ENCODE results near the gene OR5D14. TPM values are rescaled to one million over a fixed set of nuclear protein-coding genes. Genes with fewer than 3 reads are reported as not detected.

The OR5D14 gene
- total and polyA plus RNA-seq, 2 of the 8 experiments (the other 6 are each of a cell fraction or from before 2014, with no cell fraction given): not detected

GRCh38 chr11:55819330-55819729 lies 24.0 kb downstream of the OR5D14 start, which contains the start of gene OR5D18:
OR5D18 (plus strand) TSS chr11:55819630; CDS start chr11:55819630, 0 bp downstream.
- H3K9ac ChIP-seq (replicated peaks in 1 of 4; ENCODE audit: extremely low read depth in 1 of 4, low read depth in 3 of 4, low read length in 3 of 4): no peak within 1 kb of the TSS
- no peak within 1 kb of the TSS for H2BK20ac ChIP-seq (ENCODE audit: low read length)
- DNase-seq (ENCODE audit: low read depth in 1 of 2, low spot score in 2 of 2) (no peak), FAIRE-seq (no peak)
- no peak within 1 kb of the TSS for H2AK5ac ChIP-seq (ENCODE audit: low read depth, low read length)
- H3K4me3 ChIP-seq (ENCODE audit: extremely low read depth in 1 of 4, insufficient read depth in 2 of 4, low read depth in 3 of 4, low read length in 4 of 4): no peak within 1 kb of the TSS
- no peaks in the 10 kb centered on the region for H3K4me1 ChIP-seq (replicated peaks in 1 of 4; ENCODE audit: control insufficient read depth in 3 of 4, insufficient read depth in 4 of 4, low read length in 3 of 4)
- H2BK12ac ChIP-seq (ENCODE audit: low read depth, low read length): no peak within 1 kb of the TSS
- no peaks in the 10 kb centered on the region for H3K79me2 ChIP-seq (ENCODE audit: control insufficient read depth in 1 of 2, insufficient read depth in 2 of 2, low read length in 2 of 2)
- H2BK5ac ChIP-seq (ENCODE audit: low read depth, low read length): no peak within 1 kb of the TSS
- TF ChIP-seq TAF1 (IDR thresholded peaks at IDR 0.05; ENCODE audit: low read depth, low read length) (no peak), MAFK (IDR thresholded peaks at IDR 0.05; ENCODE audit: low read depth, low read length) (no peak), ATF2 (IDR thresholded peaks at IDR 0.05; ENCODE audit: low read length) (no peak), SAP30 (IDR thresholded peaks at IDR 0.05; ENCODE audit: insufficient read depth, insufficient replicate concordance, low read length) (no peak), KDM4A (IDR thresholded peaks at IDR 0.05; ENCODE audit: low read depth, low read length, severe bottlenecking) (no peak), BCL11A (IDR thresholded peaks at IDR 0.05; ENCODE audit: low read depth in 2 of 2, low read length in 2 of 2) (no peak), CEBPB (IDR thresholded peaks at IDR 0.05; ENCODE audit: low read depth, low read length) (no peak)
- H3K18ac ChIP-seq (ENCODE audit: extremely low read depth, low read length): no peak within 1 kb of the TSS
- no peak within 1 kb of the TSS for H2BK15ac ChIP-seq (ENCODE audit: low read length)
- no peak within 1 kb of the TSS for H4K8ac ChIP-seq (ENCODE audit: extremely low read depth, insufficient read depth, low read length)
- ChIA-PET POLR2A (ENCODE audit: partially characterized antibody) (no interaction called here), CTCF (ENCODE audit: partially characterized antibody) (no interaction called here)
- WGBS, 2 experiments (ENCODE audit: extremely low coverage in 1 of 2, insufficient coverage in 1 of 2, insufficient read length in 1 of 2, insufficient replicate concordance in 2 of 2, low coverage in 1 of 2, low lambda C conversion rate in 2 of 2, missing lambda C conversion rate in 1 of 2): 81% methylated on average over 5 of the region's 5 CpGs; no CpG with 5 or more reads in 1 of the 2 experiments
- H3K9me3 ChIP-seq (ENCODE audit: insufficient read depth in 2 of 2, low read depth in 1 of 2, low read length in 1 of 2): peaks cover 57 to 62% of the 10 kb centered on the region in 2 experiments
- no peak within 1 kb of the TSS for H2BK120ac ChIP-seq (replicated peaks; ENCODE audit: low read depth, low read length)
- H3K79me1 ChIP-seq (ENCODE audit: low read depth, low read length): no peaks in the 10 kb centered on the region
- no peak within 1 kb of the TSS for H3K4ac ChIP-seq (replicated peaks; ENCODE audit: insufficient read length, low read depth, low read length)
- H4K5ac ChIP-seq (ENCODE audit: insufficient read length, low read depth, low read length): no peak within 1 kb of the TSS
- no peak within 1 kb of the TSS for H2AFZ ChIP-seq (ENCODE audit: low read length)
- H3K36me3 ChIP-seq (ENCODE audit: control insufficient read depth in 2 of 4, insufficient read depth in 4 of 4, low read length in 3 of 4): no peaks in the 10 kb centered on the region
- no peak within 1 kb of the TSS for H3K27ac ChIP-seq (ENCODE audit: low read depth, low read length)
- no peak within 1 kb of the TSS for H3K14ac ChIP-seq (ENCODE audit: insufficient read length)
- H4K91ac ChIP-seq (replicated peaks; ENCODE audit: insufficient read length, low read length): no peak within 1 kb of the TSS
- no peaks in the 10 kb centered on the region for H3K27me3 ChIP-seq (replicated peaks in 1 of 4; ENCODE audit: control insufficient read depth in 3 of 4, extremely low read depth in 1 of 4, insufficient read depth in 3 of 4, low read length in 3 of 4)
- no peaks in the 10 kb centered on the region for H4K20me1 ChIP-seq (replicated peaks in 1 of 2; ENCODE audit: control insufficient read depth in 1 of 2, insufficient read depth in 2 of 2, low read length in 2 of 2)
- no peak within 1 kb of the TSS for H3K4me2 ChIP-seq (ENCODE audit: insufficient read depth in 1 of 2, low read depth in 2 of 2, low read length in 2 of 2)
- H3K23me2 ChIP-seq (ENCODE audit: low read depth, low read length): no peaks in the 10 kb centered on the region
- H3K56ac ChIP-seq (replicated peaks; ENCODE audit: insufficient read length, low read depth, low read length): no peak within 1 kb of the TSS
- H3K23ac ChIP-seq (ENCODE audit: insufficient read length): no peak within 1 kb of the TSS

Measured in H1 (cell line).